GM20431 (cell line): ENCODE data around the gene SND1.

ENCODE experiments used
- in situ Hi-C: fragments of 300-500 bp; cut with MseI, MboI; formaldehyde crosslinking; loops from one replicate; pipeline ENCODE4 v1.15.0; 2020; ENCODE audit warnings: low sequenced_read_pairs; ENCODE audit not compliant: unreplicated experiment

The SND1 gene

DNA sequence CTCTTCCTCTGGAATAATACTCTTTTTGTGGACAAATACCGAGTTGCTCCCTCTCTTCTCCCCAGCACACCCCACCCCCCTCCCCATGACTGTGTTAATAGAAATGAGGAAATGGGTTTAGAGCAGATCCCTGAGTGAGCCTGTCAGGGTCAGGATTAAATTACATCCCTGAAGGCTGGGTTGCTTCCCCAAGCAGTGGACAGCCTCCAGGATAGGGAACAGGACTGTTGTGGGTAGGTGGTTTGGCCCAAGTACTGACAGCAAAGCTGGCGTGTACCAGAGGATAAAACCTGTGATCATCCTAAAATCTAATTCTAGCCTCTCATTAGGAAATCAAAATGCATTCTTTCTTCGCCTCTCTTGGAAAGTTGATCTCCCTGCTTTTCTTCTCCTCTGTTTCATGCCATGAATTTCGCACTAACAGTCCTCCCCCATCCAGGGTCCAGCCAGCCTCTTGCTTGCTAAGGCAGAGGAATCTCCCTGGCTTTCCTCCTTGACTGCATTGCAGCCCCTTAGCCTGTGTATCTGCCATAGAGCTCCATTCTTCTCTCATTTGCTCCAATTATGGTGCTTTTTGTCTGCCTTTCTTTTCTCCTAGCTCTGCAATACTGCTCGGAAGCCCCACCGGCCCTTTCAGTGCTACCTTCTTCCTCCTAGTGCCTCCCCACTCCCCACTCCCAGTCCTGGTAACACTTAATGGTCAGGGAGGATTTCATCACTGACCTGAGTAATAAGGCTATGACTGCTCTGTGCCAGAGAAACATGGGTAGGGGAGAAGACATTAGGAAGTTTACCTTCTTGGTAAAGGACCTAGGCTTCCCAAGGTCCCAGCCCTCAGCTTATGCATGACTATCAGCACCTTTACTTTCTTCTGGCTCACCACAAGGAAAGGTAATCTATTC lies 370.9 kb downstream of the SND1 start:
- in situ Hi-C loops = no loop called here

DNA sequence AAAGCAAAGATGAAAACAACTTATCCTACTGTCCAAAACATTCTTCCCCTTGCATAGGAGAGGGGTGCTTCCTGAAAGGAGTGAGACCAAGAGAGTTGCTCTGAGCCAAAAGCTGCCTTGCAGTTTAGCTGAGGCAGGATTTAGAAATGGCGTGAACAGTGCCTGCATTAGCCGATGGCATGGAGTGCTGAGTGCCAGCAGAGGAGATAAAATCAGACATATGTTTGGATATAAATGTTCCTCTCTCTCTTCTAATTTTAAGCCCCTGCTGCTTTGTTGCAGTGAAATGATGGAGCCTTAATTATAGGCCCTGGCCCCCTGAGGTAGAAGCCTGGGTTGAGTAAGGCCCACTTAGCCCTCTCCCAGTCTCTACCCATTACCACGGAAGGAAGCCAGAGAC lies 372.2 kb downstream of the SND1 start:
- in situ Hi-C loops = no loop called here

DNA sequence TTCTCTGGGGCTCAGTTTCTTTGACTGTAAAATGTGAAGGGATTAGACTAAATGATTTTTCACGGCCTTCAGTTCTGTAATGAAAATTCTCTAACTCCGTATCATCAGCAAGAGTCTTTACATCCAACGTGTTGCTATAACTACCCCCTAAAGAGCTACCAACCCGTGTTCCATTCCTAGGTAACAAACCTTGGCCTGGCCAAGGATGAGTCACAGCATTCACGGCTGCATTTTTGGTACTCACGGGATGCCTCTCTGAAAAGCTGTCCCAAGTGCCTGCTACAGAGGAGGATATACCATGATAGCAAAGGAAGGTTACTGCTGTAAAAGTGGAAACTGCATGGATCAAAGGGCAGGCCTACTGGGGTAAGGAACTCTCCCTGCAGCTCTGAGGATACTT lies 373.4 kb downstream of the SND1 start:
- in situ Hi-C loops = no loop called here

DNA sequence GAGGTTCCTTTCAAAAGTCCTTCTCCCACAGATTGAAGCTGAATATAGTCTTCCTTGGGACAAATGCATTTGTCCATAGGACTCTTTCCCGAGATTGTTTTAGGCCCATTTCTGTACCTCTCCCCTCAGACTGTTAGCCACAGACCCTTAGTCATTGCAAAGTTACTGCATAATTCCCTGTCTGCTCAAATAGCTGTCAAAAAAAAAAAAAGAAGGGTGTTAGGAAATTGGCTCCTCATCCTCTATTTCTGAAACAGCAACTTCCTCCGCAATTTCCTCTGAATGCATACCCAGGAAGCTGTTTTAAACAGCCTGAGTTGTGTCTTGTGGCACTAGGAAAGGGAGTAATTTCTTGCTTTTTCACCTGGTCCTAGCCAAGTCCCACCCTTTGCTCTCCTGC lies 373.8 kb downstream of the SND1 start:
- in situ Hi-C loops = no loop called here

DNA sequence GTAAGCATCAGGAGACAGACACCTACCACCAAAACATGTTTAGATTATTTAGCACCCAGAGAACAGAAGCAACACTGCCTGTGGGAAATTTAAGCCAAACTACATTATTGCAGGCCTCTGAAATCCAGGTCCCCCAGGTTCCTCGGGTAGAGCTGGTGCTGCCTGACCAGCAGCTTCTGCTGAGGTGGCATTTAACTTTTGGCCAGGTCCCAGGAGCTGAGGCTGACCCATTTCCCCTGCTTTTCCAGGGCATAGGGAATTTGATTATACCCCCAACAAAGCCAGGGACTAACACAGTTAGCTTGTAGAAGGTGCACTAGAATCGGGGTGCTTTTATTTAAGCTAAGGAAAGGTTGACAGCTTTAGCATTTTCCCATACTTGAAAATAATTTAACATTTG lies 374.6 kb downstream of the SND1 start:
- in situ Hi-C loops = no loop called here

DNA sequence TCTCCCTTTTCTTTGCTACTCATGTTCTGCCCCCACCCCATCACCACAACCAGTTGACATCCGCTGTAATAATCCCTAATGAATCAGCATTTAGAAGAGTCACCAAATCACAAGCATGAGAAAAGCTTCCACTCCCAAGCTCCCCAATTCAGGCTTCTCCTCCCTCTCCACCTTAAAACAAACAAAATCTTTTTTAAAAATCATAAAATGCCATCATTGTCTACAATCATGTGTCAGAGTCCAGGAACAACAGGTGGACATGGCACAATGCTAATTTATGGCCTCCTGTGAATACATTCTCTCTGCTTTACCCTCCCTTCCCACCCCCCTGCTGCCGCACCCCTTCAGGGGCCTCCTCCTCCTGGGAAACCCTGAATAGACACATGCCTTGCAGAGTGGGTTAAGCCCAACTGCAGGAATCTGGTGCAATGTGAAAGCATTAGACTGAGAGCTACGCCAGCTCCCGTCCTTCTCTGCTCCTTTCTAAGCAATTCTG lies 375.5 kb downstream of the SND1 start:
- in situ Hi-C loops = no loop called here

DNA sequence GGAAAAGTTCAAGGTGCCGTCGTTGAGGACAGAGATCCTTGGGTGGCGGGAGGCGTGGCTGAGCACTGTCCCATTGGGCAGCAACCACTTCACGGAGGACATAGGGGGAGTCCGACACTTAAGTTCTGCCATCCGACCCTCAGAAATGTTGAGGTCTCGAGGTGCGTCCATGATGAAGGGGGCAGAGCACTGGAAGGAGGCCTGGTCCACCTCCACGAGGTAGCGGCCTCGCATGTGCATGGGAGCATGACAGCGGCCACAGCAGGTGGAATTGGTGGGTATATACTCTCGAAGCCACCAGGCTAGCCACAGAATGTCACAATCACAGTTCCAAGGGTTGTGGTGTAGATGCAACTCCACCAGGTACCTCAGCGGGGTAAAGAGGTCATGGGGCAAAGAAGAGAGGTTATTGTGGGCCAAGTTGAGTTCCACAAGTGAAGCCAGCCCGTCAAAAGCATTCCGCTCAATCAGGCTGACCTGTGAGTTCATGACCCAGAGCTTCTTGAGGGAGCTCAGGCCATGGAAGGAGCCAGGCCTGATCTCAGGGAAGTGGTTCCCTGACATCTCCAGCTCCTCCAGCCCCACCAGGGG lies 377.5 kb downstream of the SND1 start:
- in situ Hi-C loops = no loop called here

DNA sequence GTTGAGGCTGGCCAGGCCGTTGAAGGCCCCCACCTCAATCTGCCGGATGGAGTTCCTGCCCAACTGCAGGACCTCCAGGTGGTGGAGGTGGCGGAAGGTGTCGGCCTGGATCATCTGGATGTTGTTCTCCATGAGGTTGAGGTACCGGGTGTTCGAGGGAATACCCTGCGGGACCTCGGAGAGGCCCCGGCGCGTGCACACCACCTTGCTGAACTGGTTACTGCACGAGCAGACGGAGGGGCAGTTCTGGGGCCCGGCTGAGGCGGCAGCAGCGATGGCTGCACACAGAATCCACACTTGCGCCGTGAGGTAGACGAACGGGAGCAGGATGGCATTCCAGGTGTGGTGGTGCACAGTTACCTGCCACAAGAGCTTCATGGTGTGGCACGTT lies 378.3 kb downstream of the SND1 start:
- in situ Hi-C loops = no loop called here

DNA sequence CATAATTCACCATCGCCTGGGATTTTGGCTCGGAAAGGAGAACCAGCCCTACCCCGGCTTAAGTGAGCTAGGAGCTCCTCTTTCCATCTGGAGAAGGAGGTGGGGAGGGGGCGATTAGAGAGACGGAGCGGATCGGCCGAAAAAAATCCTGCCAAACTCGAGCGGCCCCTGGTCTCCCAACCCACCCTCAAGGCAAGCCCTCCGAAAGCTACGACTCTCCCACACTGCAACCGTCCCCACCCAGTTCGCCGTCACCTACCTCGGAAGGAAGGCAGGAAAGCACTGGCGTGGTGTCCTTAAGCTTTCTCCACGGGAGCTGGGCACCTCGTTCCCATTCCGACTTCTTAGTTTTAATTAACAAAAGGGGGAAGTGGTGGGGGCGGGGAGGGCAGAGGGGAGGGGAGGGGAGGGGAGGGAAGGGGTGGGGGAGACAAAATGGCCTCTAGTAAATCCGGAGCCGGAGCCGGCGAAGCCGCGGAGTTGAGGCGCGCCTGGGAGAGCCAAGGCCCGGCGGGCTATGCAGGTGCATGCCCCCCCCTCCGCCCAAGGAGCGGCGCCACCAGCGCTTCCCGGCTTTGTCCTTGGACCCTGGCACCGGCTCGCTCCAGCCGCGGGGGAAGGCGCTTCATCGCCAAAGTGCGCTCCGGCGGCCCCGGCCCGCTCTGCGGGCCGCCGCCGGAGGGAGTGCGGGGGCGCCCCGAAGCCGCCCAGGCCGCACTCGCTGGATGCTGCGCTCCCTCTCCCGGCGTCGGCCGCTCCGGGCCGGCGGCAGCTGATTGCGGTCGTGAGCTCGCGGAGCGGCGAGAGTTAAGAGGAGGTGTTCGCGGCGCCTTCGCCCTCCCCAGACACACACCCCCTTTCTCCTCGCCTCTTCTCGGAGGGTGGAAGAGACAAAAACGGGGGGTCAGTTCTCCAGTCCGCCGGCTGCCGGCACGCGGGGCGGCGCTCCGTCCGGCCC lies 378.9 kb downstream of the SND1 start, which contains the start of gene LRRC4:
Gene LRRC4 (minus strand): TSS at position 784 of the 958 bp plus-strand sequence. CDS start 797 bp downstream, outside the sequence.
- in situ Hi-C loops = no loop called here

DNA sequence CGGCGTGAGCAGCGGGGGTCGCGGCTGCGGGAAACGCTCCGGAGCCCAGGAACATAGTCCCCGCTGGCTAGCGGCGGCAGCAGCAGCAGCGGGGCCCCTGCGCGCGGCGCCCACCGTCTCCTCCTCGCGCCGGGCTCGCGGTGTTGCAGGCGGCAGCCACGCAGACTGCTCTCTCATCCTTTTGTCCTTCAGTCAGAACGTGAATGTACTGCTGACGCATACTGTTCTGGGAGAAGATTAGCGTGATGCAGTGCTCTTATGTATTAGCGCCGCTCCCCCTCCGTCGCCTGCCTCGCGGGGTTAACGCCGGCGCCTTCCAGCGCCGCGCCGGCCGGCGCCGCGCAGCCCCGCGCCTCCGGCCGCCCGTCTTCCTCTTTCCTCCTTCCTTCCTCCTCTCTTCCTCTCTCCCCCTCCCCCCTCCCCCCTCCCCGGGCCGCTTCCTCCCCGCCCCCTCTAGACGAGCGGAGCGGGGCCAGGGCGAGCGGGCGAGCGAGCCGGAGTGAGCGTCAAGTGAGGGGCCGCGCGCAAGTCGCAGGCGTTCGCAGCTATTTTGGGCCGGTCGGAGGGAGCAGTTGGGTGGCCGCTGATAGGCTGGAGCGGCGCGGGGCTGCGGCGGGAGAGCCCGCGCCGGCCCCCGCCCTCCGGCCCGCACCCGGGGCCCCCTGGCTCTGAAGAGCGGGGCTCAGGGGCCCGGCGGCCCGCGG lies 380.1 kb downstream of the SND1 start:
- in situ Hi-C loops = no loop called here

DNA sequence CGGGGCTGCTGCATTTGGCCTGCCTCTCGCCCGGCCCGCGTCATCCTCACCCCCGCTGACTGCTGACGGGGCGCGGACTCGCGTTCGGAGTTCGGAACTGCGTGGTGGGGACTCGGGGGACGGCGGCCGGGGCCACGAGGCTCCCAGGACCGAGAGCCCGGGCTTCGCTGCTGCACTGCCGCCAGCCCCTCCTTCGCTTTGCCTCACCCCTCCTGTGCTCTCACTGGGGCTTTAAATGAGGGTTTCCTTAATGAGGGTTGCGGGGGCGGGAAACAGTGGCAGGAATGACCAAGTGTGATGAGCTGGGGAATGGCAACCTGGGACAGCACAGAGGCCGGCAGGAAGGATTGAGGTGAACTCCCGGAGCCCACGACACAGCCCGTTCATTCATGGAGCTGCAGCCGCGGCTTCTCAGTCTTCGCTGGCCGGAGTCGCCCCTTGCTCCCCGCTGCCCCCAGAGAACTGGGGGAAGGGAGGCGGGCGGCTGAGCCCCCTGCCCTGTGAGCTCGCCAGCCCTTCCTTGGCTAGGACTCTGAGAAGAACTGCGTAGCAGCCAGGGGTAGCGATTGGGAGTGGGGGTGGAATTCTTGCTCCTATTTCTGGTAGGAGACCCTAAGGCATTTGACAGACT lies 380.7 kb downstream of the SND1 start:
- in situ Hi-C loops = no loop called here

DNA sequence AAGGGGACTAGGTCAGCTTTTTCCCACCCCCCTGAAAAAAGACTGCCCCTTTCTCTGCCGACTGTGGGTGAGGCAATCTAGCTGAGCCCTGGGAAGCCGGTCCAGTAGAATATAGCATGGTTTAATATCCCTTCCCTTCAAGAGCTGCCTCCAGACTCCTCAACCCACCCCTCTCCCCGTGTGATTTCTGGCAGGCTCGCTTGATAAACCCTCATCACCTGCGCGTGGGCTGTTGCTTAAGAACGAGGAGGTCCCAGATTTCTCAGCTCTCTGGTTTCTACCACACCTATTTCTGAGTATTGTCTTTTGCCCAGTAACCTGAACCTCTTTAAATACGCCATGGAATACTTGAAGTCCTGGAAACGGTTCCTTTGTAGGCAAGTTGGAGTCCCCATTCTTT lies 381.3 kb downstream of the SND1 start:
- in situ Hi-C loops = no loop called here

DNA sequence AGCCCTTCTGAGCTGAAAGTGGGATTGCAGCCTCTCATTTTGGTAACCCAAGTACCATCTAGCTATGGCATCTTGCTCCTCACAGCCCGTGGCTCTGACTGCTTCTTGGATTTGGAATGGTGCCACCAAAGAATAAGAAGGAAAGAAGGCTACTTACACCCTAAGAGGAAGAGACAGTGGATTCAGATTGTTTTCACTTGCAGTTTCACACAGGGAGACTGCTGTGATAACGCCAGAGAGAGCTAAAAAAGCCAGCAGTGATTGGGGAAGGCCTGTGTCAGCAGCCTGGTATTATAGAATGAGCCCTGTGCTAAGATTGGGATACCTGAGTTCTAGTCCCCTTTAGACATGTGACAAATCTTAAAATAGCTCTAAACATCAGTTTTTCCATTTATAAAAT lies 382.8 kb downstream of the SND1 start:
- in situ Hi-C loops = no loop called here

DNA sequence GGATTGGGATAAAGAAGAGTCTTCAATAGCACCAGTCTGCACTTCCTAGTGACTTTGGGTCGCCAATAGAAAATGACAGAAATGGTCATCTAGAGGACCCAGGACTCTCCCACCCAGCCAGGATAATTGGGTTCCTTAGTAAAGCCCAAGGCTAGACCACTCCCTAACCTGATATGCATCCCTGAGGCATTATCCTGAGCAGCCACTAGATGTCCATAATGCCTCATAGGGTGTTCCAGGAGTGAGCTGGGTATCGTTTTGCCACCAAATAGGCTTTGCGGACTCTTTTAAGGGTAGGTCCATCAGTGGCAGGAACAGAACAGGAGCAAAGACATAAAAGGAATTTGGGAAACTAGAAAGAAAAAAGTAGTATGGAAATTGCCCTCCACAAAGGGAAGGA lies 383.7 kb downstream of the SND1 start:
- in situ Hi-C loops = no loop called here

DNA sequence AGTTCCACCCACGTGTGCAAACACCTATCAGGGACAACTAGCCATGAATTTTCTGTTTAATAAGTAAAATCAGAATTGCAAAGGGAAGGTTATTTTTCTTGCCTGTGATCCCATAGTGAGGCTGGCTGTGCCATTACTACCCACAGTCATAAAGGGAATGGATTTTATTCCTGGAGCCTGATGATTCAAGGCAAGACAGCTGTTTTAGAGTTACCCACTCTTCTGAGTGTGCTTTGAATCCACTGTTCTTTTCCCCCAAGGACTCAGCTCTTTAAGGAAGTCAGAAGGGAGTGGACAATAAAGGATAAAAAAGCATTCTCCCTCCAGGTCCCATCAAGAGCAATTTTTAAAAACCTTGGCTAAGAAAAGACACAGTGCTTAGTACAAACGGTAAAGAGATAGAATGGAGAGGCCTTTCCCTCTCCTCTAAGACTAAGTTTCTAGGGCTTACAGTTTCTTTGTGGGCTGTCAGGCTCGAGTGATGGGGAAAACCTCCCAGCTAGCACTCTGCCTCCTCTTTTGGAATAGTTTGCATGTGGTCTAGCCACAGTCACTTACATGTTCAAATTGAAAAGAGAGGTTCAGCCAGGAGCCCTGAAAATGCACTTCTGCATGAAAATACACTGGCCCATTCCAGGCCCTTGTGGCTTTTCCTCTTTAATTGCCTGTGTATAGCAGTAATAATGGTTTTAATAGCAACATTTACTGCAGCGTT lies 384.4 kb downstream of the SND1 start:
- in situ Hi-C loops = no loop called here

DNA sequence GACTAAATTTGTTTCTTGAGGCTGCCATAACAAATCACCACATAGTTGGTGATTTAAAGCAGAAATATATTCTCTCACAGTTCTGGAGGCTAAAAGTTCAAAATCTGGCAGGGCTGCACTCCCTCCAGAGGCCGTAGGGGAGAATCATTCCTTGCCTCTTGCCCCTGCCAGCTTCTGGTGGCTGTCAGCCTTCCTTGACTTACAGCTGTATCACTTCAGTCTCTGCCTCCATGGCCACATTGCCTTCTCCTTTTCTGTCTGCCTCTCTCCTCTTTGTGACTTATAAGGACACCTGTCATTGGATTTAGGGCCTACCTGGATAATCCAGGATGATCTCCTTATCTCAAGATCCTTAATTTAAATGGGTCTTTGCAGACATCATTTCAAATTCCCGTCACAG lies 385.1 kb downstream of the SND1 start:
- in situ Hi-C loops = no loop called here

DNA sequence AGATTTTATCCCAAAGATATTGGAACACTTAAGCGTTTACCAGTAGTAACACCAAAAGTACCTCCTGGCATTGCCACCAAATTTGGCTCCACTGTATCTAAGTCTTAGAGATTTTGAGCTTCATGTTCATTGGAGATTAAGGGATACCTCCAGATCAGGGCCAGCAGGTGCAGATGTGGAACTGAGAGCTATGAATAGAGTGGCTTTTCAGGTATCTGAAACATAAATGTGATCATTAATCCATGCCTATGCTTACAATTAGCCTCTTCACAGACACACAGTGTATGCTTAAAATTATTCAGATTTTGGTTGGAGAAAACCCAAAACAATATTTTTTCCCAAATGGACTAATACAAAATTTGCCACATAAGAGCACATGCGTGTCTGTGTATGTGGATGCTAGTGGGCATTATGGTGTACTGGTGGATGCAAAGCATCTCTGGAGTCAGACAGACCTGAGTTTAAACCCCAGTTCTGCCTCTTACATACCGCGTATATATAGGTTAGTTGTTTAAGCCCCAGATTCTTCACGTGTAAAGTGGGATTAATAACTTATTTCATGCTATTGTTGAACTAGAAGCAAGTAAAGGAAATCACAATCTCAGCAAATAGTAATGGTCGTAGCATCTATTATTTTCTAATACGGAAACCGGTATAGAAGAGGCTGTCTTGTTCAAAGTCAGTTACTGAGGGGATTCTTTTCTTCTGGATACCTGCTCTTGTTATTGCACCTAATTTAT lies 386.1 kb downstream of the SND1 start:
- in situ Hi-C loops = no loop called here

DNA sequence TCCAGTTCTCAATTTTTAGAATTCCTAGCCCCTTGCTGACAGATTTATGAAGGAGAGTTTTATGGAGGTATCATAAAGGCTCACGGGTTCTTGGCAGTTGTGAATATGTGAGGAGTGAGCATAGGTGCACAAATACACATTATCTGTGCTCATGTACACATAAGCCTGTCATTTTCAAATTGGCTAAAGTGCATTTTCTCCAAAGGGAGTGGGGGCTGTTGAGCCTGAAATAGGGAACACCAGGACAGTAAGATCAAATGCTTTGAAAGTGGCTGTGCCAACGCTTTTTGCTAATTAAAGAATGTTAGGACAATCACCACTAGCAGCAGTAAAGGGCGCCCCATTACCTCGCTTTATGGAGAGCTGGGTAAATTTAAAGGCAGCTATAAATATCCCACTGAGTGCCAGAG lies 387.6 kb downstream of the SND1 start:
- in situ Hi-C loops = no loop called here
